CD4-positive, alpha-beta T cell treated with Interleukin-15 for 1 hour (primary cell): ENCODE data around the gene MSANTD3.

Experiments used
- DNase-seq: peaks from one replicate; pipeline ENCODE4 v3.0.0-alpha.2; 2020

Gene MSANTD3

DNA sequence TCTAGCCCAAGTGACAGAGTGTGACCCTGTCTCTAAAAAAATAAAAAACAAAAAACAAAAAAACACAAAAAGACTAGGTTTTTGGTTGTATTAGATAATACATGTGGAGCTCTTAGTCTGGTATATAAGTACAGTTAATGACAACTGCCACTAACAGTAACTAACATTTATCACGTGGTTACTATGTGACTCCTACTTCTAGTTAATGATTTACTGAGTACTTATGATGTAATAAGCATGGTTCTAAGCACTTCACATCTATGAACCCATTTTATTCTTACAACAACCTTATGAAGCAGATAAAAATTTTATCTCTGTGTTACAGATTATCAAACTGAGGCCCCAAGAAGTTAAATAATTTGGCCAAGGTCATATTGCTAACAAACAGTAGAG is 39.9 kb downstream of the MSANTD3 start:
- no peak for DNase-seq

DNA sequence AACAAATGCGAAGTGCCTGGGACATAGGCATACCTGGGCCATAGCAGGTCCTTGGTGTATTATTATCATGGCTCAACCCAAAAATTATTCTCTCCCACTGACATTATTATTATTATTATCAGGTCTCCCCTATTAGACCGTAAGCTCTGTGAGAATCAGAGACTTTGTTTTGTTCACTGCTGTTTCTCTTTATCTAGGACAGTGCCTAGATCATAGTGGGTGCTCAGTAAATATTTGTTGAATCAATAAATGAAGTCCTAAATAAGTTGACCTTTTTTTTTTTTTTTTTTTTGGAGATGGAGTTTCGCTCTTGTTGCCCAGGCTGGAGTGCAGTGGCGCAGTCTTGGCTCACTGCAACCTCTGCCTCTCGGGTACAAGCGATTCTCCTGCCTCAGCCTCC is 41.1 kb downstream of the MSANTD3 start:
- no peak for DNase-seq

DNA sequence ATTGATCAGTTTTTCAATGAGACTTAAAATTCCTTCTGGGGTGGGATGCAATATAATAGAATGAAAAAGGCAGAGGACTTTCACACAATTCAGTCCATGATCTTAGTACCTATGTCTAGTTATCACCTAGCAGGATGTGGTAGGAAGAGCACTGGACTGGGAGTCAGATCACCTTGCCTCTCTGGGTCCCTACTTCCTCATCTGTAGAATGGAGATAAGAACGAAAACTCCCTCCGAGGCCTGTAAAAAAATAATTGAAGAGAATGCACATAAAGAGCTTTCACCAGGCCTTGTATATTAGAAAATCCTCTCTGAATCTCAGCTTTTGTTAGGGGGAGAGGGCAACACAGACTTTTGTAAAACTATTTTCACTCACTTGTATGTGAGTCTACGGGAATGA is 45.3 kb downstream of the MSANTD3 start:
- DNase-seq: no peak

DNA sequence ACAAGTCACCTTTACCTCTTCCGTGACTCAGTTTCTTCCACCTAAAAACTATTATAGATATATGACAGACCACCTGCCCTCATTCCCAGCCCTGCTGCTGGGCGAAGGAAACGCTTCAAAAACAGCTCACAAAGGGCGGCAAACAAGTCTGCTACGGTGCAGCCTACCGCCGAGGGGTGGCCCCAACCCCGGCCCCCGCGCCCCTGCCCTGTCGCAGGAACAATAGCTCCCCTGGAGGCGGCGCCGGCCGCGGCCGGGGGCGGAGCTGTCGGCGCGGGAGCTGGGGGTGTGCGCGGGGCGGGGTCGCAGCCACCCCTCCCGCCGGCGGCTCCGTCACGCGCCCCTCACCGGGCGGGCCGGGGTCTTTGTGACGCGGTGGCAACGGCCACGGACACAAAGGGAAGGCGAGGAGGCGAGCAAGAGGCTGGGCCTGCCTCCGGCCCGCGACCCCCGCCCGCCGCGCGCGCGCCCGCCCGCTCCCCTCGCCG is 45.9 kb downstream of the MSANTD3 start, which contains the start of gene TMEFF1:
TMEFF1 (plus strand) TSS at position 362 of the 488 bp plus-strand sequence. CDS start 396 bp downstream, outside the sequence.
- DNase-seq: no peak

DNA sequence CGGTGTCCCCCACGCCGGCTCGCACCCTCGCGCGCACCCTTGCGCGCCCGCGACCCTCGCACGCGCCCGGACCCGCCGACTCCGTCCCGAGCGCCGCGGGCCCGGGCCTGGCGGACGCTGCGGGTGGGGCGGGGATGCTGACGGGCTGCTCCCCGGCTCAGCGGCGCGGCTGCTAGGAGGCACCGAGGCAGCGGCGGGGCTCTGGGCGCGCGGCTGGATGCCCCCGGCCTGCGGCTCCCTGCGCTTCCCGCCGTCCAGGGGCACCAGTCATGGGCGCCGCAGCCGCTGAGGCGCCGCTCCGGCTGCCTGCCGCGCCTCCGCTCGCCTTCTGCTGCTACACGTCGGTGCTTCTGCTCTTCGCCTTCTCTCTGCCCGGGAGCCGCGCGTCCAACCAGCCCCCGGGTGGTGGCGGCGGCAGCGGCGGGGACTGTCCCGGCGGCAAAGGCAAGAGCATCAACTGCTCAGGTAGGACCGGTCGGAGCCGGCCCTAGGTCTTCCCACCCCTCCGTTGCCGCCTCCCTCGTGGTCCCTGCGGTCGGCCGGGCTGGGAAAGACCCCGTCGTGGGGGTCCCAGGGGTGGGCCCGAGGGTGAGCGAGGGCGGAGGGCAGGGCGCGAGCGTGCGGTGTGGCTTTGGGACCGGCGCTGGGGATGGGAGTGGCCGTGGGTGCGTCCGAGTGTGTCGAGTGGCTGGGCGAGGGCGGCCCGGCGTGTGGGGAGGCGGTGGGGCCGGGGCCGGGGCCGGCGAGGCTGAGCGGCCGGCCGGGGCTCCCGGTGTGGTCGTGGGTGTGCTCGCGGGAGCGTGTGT is 46.5 kb downstream of the MSANTD3 start:
- DNase-seq: no peak

DNA sequence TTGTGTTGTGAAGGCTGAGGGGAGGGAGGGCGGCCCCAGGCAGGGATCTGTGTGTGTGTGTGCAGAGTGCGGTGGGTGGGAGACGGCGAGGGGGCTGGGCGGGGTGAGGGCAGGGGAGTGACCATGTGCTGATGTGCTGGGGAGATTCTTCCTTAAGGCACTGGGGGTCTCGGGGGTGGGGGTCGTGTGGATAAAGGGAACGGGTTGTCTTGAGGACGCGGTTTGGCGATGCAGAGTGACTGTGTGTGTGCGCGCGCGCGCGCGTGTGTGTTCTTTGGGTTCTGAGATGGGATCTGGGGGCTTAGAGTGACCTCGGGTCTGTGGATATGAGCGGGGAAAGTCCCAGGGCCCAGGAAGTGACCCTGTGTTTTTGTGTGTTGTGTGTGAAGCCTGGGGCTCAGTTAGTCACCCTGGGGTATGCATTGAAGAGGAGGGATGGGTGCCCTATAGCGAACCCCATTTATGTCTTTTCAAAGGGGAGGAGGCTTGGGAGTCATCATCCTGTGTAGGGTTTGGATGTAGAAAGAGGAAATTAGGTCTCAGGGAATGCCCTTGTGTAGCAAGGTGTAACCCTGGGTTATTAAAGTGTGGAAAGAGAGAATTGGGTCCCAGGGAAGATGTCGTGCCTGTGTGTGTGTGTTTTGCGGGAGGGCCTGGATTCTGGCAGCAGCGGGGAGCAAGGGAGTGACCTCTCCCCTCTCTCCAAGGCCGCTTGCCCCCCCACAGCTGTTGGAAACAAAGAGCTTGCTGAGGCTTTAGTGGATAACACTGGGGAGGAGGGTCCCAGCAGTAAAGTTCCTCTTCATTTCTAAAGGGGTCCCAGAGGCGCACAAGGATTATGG is 47.4 kb downstream of the MSANTD3 start:
- no peak for DNase-seq

DNA sequence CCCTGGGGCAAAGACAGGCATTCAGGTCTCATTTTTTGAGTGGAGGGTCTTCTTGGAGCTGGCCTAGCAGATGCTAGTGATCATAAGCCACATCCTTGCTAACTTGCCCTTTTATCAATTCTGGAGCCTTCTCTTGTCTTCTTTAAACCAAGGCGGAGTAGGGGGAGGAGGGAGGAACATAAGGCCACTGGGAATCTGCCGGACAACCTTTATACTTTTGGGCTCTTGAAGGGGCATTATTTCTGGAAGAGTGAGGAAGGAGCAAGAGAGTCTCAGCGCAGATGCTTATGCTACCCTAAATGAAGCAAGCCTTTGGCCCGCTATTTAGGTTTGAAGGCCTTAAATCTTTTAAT is 48.0 kb downstream of the MSANTD3 start:
- no peak for DNase-seq

DNA sequence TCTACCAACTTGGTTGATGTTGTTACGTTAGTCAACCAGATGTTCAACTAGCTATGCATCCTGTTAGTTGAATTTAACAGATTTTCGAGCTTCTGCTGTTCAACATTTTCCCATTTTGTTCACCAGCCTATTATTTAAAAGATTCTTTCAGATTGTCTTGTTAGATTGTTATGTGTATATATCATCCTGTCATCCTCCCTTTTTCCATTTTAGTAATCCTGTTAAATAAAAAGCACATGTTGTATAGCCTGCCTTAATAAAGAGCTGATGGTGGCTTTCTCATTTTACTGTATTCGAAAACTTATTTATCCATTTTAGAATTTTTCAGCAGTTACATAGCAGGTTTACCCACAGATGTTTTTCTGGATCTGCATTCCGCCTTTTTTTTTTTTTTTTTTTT is 50.3 kb downstream of the MSANTD3 start:
- no peak for DNase-seq

DNA sequence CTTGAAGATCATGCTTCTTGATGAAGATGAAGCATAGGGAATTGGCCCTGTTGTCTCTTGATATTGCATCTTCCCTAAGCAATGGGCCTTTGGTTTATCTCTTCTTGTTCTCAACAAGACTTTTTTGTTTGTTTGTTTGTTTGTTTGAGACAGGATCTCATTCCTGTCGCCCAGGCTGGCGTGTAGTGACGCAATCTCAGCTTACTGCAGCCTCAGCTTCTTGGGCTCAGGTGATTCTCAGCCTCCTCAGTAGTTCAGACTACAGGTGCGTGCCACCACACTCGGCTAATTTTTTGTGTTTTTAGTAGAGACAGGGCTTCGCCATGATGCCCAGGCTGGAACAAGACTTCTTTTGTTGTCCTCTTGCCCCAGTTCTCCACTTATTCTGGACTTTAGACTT is 51.2 kb downstream of the MSANTD3 start:
- no peak for DNase-seq

DNA sequence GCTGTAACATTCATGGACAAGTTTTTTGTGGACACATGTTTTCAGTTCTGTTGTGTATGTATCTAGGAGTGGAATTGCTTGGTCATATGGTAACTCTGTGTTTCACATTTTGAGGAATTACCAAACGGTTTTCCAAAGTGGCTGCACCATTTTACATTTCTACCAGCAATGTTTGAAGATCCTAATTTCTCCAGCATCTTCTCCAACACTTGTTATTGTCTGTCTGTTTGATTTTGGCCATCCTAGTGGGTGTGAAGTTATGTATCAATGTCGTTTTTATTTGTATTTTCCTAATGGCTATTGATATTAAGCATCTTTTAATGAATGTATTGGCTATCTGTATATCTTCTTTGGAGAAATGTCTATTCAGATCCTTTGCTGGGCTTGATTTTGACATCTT is 52.9 kb downstream of the MSANTD3 start:
- no peak for DNase-seq

DNA sequence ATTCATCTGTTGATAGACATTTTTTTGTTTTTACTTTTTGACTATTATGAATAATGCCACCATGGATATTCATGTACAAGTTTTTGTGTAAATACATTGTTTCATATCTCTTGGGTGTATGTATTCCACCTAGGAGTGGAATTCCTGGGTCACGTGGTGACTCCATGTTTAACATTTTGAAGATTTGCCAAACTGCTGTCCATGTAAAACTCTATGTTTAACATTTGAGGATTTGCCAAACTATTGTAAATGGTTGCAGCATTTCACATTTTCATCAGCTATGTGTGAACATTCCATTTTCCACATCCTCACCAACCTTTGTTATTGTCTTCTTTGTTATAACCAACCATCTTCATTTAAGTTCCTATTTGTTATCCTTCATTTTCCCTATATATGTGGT is 58.3 kb downstream of the MSANTD3 start:
- no peak for DNase-seq

DNA sequence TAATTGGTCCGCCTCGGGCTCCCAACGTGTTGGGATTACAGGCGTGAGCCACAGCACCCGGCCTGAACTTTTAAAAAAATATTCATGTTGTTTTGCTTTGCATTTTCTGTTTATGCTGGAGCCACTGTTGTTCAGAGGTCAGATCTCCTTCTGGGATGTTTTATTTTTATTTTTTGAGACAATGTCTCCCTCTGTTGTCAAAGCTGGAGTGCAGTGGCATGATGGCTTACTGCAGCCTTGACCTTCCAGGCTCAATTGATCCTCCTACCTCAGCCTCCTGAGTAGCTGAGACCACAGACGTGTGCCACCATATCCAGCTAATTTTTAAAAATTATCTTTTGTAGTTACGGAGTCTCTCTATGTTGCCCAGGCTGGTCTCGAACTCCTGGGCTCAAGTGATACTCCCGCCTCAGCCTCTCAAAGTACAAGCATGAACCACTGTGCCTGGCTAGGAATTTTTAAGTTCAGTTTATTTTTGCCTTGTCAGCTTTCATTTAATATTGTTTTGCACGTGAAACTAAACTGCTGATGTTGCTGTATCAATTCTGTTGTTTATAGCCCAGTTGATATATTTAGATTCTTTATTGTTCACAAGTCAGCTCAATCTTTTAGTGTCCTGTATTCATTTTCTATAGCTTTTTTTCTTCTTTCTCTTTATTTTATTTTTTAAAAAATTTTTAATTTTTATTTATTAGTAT is 59.7 kb downstream of the MSANTD3 start:
- DNase-seq: no peak

DNA sequence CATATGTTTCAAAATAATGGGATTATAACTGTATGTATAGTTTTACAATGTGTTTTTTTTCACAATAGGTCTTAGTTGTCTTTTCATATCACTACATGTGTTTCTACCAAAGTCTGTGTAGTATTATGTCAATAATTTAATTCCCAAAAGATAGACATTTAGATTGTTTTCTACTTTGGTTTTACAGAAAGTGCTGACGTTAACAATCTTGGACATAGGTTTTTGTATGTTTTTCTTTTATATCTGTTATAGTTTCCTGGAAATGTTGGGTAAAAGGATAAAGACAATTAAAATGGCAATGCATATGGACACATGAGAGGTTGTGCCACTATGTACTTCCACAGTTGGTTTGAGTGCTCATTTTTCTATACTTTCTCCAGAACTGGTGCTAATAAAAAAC is 61.2 kb downstream of the MSANTD3 start:
- no peak for DNase-seq

DNA sequence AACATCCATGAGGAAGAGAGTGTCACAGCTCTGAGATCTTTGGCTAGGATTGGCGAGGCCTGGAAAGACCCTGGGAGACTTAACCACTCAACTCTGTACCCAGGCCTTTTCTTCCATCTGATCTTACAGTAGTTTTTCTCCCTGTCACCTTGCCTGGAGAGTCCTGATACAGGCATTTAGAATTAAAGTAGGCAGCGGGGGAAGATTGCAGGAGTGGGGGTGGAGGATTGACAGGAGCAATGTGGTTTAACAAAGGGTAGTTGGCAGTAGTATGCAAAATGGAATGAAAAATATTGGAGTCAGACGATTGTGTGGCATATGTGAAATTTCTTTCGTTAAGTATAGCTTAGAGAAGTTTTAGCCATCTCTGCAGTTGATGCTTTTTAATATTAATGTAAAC is 62.9 kb downstream of the MSANTD3 start:
- DNase-seq: no peak

DNA sequence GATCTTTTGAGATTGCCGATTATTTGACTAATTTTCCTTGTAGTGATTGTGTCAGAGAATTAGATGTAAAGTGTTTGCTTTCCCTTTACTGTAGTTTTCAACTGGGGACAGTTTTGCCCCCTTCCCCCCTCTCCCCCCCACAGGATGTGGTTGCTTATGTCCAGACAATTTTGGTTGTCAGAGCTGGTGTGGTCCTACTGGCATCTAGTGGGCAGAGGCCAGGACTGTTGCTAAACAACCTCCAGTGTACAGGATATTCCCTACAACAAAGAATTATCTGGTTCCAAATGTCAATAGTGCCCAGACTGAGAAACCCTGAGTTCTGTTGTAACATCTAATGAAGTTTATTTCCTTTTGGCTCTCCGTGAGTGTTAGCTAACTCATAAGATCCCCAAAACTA is 66.0 kb downstream of the MSANTD3 start:
- no peak for DNase-seq

DNA sequence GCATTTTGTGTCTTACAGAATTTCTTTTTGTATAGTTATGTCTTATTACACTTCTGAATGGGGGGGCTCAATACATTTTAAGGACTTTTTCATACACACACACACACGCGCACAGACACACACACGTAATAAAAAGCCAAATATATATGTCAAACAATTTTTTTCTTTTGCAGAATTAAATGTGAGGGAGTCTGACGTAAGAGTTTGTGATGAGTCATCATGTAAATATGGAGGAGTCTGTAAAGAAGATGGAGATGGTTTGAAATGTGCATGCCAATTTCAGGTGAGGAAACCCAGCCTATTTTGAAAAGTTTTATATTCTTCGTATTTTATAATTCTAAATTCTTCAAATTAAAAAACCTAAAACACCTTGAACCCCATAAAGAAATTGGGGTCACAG is 71.6 kb downstream of the MSANTD3 start:
- DNase-seq: no peak

DNA sequence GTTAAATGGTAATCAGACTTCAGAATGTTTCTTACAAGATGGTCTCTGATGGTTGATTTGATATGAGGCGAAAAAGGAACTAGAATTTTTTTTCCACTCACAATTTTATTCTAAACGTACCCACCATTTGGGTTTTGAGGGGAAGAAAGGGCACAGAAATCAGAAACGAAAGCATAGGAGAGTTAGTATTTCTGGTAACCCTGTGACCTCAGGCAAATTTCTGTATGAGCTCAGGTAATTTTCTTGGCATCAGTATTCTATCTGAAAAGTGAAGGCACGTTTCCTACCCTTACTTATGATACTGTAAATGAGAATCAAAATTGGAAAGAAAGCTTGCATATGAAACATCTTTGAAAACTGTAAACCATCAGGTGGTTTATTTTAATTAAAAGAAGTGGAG is 72.5 kb downstream of the MSANTD3 start:
- no peak for DNase-seq

DNA sequence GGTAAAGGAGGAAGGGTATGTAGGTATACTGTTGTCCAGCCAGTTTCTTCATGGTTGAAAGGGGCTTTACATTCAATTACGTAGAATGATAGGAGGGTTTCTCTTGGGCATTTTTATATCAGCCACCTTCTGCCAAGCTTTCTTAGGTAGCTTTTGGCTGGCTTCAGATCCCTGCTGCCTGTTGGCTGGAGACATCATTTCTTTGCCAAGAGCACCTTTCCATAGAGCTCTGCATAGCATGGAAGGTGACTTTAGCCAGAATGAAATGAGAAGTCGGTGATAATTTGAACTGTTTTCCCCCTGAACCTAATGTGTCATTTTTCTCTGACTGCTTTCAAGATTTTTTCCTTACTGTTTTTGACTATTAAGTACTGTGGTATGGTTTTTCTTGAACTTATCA is 72.9 kb downstream of the MSANTD3 start:
- DNase-seq: no peak
